Fibroblast of villous mesenchyme (primary cell): ENCODE measurements around the gene REN. TPM values are rescaled to one million over a fixed set of nuclear protein-coding genes. Genes with fewer than 3 reads are reported as not detected.
A peak's percentile ranks its signal among the peaks of the same experiment; 100 is the strongest.

Experiments
- DNase-seq: peaks from one replicate; pipeline ENCODE4 v3.0.0-alpha.2; 2010; ENCODE audit warnings: low read depth
- H3K4me3 ChIP-seq: 2 replicates; pipeline ENCODE4 v1.5.1; 2011; ENCODE audit warnings: low read depth, mild to moderate bottlenecking, low read length
- CTCF ChIP-seq: IDR thresholded peaks from 2 replicates; pipeline ENCODE4 v1.5.1; 2012; ENCODE audit warnings: low read depth, mild to moderate bottlenecking, low read length; ENCODE audit not compliant: insufficient read depth
- total RNA-seq: library from RNA; depleted of rRNA; stranded (reverse); fragments of >200 nt; gene quantifications from 2 replicates; pipeline ENCODE4 v1.2.3, GENCODE V29; 2012

Gene REN
- total RNA-seq, 1 donor, result 4.3 TPM

GRCh38 chr1:204124639-204125038 lies 41.5 kb downstream of the REN start:
- no peak for TF ChIP-seq CTCF
- no peak overlapping the region for H3K4me3 ChIP-seq
- DNase-seq, result no peak

- no peak for DNase-seq
- peak; percentile 49 for TF ChIP-seq CTCF
- no peak overlapping the region for H3K4me3 ChIP-seq
Observed at GRCh38 chr1:204123376-204123775, 42.8 kb downstream of the REN start.

GRCh38 chr1:204121840-204122555 lies 44.1 kb downstream of the REN start:
- no peak overlapping the region for H3K4me3 ChIP-seq
- no peak for TF ChIP-seq CTCF
- no peak for DNase-seq

- no peak for DNase-seq
- TF ChIP-seq CTCF, result no peak
- no peak overlapping the region for H3K4me3 ChIP-seq
Observed at GRCh38 chr1:204116539-204116938, 49.6 kb downstream of the REN start.

GRCh38 chr1:204115116-204115515 lies 51.0 kb downstream of the REN start:
- no peak for TF ChIP-seq CTCF
- no peak overlapping the region for H3K4me3 ChIP-seq
- no peak for DNase-seq

- no peak for TF ChIP-seq CTCF
Observed at GRCh38 chr1:204114606-204115005, 51.5 kb downstream of the REN start.

GRCh38 chr1:204113896-204114295 lies 52.2 kb downstream of the REN start:
- DNase-seq, result no peak
- H3K4me3 ChIP-seq, result no peak overlapping the region
- TF ChIP-seq CTCF, result no peak

More at GRCh38 chr1:204114606-204115005, 51.5 kb downstream of the REN start:
- DNase-seq, result no peak
- no peak overlapping the region for H3K4me3 ChIP-seq
